ENCODE data around the gene MED9.

Gene MED9

GRCh38 chr17:17492085-17492484 is 15.3 kb downstream of the MED9 start:
- DNase-seq, result no peak

GRCh38 chr17:17492571-17492970 is 15.8 kb downstream of the MED9 start:
- no peak for DNase-seq

- peak; percentile 65 for DNase-seq
Measured at GRCh38 chr17:17493249-17493985, 16.6 kb downstream of the MED9 start.

GRCh38 chr17:17493986-17494466 is 17.2 kb downstream of the MED9 start:
- DNase-seq, result peak; percentile 49

- DNase-seq, result peak; percentile 69
Measured at GRCh38 chr17:17494499-17494869, 17.7 kb downstream of the MED9 start.

- DNase-seq, result peak; percentile 75
Measured at GRCh38 chr17:17494870-17495535, 18.2 kb downstream of the MED9 start.

GRCh38 chr17:17495536-17496188 is 18.9 kb downstream of the MED9 start:
- peak; percentile 77 for DNase-seq

GRCh38 chr17:17496189-17497064 is 19.6 kb downstream of the MED9 start, which contains the start of gene RASD1:
Gene RASD1 (minus strand): TSS chr17:17496395. CDS start chr17:17496181, 214 bp downstream.
- DNase-seq, result peak; percentile 91

GRCh38 chr17:17497065-17497844 is 20.5 kb downstream of the MED9 start:
- peak; percentile 32 for DNase-seq

GRCh38 chr17:17497845-17498520 is 21.2 kb downstream of the MED9 start:
- DNase-seq, result no peak

- DNase-seq, result no peak
Measured at GRCh38 chr17:17498606-17499301, 22.0 kb downstream of the MED9 start.

- DNase-seq, result no peak
Measured at GRCh38 chr17:17499402-17500145, 22.8 kb downstream of the MED9 start.

- DNase-seq, result no peak
Measured at GRCh38 chr17:17500999-17501605, 24.3 kb downstream of the MED9 start.

GRCh38 chr17:17502741-17503565 is 26.2 kb downstream of the MED9 start:
- DNase-seq, result no peak

- DNase-seq, result no peak
Measured at GRCh38 chr17:17503566-17504130, 26.8 kb downstream of the MED9 start.

GRCh38 chr17:17504341-17505140 is 27.7 kb downstream of the MED9 start:
- no peak for DNase-seq

- DNase-seq, result no peak
Measured at GRCh38 chr17:17505151-17505550, 28.4 kb downstream of the MED9 start.

All from DMS53 (cell line).